HG03558 (cell line): ENCODE data around the gene DNAJB6.

ENCODE experiments used
- ATAC-seq: cut with Tn5 transposase; IDR thresholded peaks from one replicate; pipeline ENCODE4 v1.9.1; 2021; ENCODE audit warnings: moderate number of reproducible peaks; ENCODE audit not compliant: unreplicated experiment; ENCODE audit errors: extremely low read depth

DNAJB6 gene

GRCh38 chr7:157425137-157425731 is 88.4 kb downstream of the DNAJB6 start:
- no peak for ATAC-seq

GRCh38 chr7:157425761-157426160 is 89.0 kb downstream of the DNAJB6 start:
- no peak for ATAC-seq

- no peak for ATAC-seq
Observed at GRCh38 chr7:157426463-157427301, 89.9 kb downstream of the DNAJB6 start.

GRCh38 chr7:157427811-157428553 is 91.2 kb downstream of the DNAJB6 start:
- no peak for ATAC-seq

- no peak for ATAC-seq
Observed at GRCh38 chr7:157428554-157428945, 91.7 kb downstream of the DNAJB6 start.

GRCh38 chr7:157429001-157429679 is 92.3 kb downstream of the DNAJB6 start:
- no peak for ATAC-seq

- no peak for ATAC-seq
Observed at GRCh38 chr7:157429680-157430224, 92.9 kb downstream of the DNAJB6 start.

- no peak for ATAC-seq
Observed at GRCh38 chr7:157430721-157431120, 93.9 kb downstream of the DNAJB6 start.

- no peak for ATAC-seq
Observed at GRCh38 chr7:157431173-157431950, 94.6 kb downstream of the DNAJB6 start.

GRCh38 chr7:157431951-157432540 is 95.2 kb downstream of the DNAJB6 start:
- no peak for ATAC-seq

- no peak for ATAC-seq
Observed at GRCh38 chr7:157432541-157432956, 95.7 kb downstream of the DNAJB6 start.

GRCh38 chr7:157432957-157433576 is 96.3 kb downstream of the DNAJB6 start:
- ATAC-seq = no peak

GRCh38 chr7:157433628-157434027 is 96.8 kb downstream of the DNAJB6 start:
- no peak for ATAC-seq

GRCh38 chr7:157434231-157434630 is 97.4 kb downstream of the DNAJB6 start:
- ATAC-seq = no peak

GRCh38 chr7:157434701-157435100 is 97.9 kb downstream of the DNAJB6 start:
- ATAC-seq = no peak

GRCh38 chr7:157436076-157436475 is 99.3 kb downstream of the DNAJB6 start:
- no peak for ATAC-seq

GRCh38 chr7:157436763-157437480 is 100.1 kb downstream of the DNAJB6 start:
- no peak for ATAC-seq

- ATAC-seq = no peak
Observed at GRCh38 chr7:157437519-157438061, 100.8 kb downstream of the DNAJB6 start.
